ENCODE measurements around the gene TRIO.

The TRIO gene

DNA sequence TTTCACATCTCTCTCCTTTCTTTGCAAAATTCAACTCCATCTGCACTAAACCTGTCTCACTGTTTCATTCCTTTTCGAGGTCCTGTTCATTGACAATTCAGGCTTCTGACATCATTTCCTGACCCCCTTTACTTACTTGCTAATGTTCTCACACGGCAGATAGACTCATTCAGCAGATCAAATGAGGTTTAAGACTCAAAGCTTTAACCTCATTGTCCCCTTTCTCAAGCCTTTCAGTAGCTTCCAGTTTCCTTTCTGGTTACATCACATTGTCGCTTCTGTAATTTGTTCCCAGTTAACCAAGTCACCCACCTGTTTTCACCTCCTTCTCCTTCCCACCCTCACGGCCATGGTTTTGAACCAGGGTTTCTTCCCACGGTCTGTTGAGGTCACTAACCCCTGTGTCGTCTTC, 295.1 kb downstream of the TRIO start:
- no peak for DNase-seq (ENCODE audit: low read depth)

GRCh38 chr5:14439087-14439871, 296.1 kb downstream of the TRIO start:
- DNase-seq (ENCODE audit: low read depth), result no peak

DNA sequence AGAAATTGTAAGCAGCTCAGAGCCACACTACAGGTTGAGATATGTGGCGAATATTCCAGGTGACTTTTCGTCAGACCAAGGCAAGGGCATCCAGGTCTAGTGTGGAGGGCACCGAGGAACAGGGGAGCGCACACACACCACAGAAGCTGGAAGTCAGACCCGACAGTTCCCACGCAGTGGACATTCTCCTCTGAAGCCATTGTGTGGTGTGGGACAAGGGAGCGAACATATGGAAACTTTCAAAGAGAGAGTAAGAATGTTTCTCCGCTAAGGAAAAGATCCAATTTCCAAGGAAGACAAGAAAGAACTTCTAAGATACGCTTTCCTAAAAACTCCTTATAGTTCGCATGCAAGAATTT, 297.1 kb downstream of the TRIO start:
- no peak for DNase-seq (ENCODE audit: low read depth)

DNA sequence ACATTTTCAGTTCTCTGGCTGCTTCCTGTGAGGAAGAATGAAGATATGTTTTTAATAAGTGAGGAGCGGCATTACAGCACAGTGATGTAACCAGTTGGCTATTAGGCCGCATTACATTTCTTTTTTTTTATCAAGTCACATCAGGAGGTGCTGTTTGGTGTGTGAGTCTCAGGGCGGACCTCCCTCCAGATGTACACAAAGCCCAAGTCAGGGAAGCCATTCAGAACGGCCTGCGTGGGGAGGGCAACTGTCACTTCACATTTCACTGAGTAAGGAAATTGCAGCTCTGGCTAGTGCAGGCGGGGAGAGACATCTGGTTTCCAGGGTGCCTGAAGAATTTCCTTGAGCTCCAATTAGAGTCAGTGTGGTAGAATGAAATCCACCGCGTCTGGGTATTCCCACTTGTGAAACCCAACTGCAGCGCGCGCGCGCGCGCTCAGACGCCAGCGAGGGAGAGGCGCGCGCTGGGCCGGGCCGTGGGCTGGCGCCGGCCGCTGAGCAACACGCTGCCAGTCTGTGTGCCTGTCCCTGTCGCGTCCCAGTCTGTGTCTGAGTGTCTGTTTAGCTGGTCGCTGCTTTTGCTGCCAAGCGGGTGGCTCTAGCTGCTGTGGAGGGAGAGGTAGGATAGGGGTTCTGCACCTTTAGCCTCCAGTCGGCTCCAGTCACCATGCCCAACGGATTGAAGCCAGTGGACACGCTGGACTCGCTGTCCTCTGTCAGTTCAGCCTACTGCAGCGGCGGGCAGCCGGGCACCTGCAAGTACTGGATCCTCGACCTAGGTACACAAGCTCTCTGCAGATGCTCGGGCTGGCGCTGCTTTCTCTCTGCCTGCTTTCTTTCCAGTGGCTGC, 297.7 kb downstream of the TRIO start:
- DNase-seq (ENCODE audit: low read depth), result no peak

DNA sequence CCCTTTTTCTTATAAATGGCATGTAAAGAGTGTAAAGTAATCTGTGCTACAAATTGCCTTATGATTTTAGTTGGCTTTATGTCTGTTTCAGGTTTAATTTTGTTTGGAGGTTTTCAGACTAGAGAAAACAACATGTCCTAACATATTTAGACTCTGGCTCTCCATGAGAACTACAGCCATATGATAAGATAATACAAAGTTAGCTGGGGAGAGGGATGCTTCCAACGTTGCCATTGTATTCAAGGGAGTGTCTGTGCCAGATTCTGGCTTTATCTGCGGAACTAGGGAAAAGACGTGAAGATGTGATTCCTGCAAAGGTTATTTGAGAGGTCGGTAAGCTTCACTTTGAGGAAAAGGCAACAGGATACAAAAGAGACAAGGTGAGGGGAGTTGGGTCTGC, 298.5 kb downstream of the TRIO start:
- no peak for DNase-seq (ENCODE audit: low read depth)

DNA sequence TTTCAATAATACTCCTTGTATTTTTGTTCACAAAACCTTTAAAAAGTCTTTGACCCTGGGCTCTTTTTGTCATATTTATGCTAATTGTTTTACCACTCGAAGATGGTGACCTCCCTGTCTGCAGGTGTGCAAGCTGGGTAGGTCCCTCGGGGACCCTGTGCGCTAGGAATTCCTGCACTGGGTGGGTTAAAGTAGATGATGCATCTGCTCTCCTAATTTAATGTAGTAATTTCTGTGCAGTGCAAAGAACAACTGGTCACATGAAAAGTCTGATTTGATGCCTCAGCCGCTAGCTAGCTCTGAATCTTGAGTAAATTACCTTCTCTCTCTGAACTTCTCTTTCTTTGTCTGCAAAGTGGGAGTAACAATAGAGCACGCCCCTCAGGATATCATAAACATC, 299.4 kb downstream of the TRIO start:
- DNase-seq (ENCODE audit: low read depth), result no peak

DNA sequence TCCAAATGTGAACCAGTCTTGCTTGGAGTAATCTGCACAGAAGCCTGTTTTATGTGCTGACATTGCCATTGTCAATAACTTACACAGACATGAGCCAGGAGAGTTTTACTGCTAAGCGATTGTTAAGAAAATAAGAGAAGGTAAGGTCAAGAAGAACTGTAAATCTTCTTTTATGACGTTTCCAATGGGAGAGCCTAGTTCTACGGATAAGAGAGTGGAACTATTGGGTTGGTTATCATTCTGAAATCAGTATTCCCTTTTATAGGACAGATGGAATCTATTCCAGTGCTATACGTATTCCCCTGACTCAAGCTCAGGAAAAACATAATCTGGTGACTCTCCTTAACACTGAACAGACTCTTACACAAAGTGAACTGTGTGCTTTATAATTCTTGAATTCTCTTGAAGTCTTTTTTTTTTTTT, 300.5 kb downstream of the TRIO start:
- DNase-seq (ENCODE audit: low read depth), result no peak

DNA sequence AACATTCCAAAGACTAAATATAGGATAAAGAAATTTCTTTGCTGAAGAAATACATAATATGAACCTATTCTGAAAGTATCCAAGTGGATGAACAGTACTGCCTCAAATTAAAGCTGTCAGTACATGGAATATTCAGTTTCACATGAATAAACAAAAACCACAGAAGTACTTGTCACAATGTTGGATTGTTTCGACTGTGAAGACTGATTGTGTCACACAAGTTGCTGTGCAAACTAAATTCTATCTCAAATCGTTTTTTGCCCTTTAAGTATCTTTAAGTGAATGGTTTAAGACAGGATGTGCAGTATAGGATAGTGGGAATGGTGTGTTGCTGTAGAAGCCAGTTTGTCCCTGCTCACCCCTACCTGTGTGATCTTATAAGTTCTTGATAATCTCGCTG, 301.0 kb downstream of the TRIO start:
- no peak for DNase-seq (ENCODE audit: low read depth)

GRCh38 chr5:14445013-14445412, 301.9 kb downstream of the TRIO start:
- DNase-seq (ENCODE audit: low read depth), result no peak

DNA sequence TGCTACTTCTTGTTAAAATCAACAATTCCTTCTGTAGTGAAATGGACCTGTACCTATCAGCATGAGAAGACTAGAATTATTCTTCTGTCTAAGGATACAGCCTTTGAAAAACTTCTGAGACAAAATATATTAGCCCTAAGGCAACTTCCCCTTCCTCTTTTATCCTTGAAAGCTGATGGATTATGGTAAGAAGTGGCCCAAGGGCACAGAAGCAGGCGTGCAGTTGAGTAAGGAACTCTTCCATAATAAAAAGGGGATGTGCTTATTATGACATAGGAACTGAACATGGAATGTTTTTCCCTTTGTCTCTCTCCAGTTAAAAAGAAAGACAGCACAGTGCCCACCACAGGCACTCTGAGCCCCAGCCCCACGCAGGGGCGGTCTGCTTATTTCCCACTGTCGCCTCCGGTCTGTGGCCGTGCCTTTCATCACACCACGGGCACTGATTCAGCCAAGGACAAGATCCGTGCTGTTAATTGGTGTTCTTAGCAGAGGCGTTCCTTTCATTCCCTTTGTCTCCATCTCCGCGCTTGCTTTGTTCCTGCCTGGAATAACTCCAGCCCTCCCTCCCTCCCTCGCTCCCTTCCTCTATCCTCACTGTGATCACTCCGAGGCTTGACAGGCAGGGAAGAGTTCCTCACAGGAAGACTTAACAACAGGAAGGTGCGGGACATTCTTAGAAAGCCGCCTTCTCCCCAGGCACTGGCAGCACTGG, 302.6 kb downstream of the TRIO start:
- DNase-seq (ENCODE audit: low read depth), result no peak

- no peak for DNase-seq (ENCODE audit: low read depth)
Observed at GRCh38 chr5:14447958-14448911, 305.1 kb downstream of the TRIO start.

GRCh38 chr5:14449052-14449661, 306.0 kb downstream of the TRIO start:
- no peak for DNase-seq (ENCODE audit: low read depth)

GRCh38 chr5:14450018-14450524, 306.9 kb downstream of the TRIO start:
- DNase-seq (ENCODE audit: low read depth), result no peak

DNA sequence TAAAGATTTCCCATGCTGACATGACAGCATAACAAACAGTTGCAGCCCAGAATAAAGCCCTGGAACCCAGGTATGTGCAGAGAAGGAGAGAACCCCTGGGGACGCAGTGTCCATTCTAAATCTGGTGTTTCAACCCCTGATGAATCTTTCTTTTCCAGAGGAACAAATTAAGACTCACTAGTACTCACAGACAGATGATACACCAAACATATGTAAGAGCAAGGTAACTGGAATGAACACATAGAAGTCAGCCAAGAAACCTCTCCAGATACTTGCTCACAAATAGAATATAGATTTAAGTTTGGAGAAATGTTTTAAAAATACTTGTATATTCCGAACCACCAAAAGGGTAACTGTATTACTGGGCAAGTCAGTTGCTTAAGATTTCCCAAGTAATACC, 307.6 kb downstream of the TRIO start:
- DNase-seq (ENCODE audit: low read depth), result no peak

DNA sequence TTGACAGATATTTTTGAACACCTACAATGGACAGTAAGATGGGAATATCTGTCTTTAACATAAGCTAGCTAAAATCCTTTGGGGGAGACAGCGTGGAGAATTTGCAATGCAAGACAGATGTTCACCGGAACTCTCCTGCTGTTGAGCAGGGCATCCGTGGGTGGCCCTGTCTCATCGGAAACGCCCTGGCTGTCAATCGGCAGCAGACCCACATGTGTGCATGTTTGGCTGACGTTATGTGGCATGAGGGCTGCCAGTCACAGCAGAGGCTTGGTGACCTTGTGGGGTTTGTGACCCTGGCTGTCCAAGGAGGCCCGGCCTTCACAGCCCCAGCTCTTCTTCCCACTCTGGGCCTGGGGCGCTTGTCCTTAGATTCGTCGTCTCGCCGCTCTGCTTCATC, 308.7 kb downstream of the TRIO start:
- no peak for DNase-seq (ENCODE audit: low read depth)

GRCh38 chr5:14452685-14453454, 309.7 kb downstream of the TRIO start:
- no peak for DNase-seq (ENCODE audit: low read depth)

DNA sequence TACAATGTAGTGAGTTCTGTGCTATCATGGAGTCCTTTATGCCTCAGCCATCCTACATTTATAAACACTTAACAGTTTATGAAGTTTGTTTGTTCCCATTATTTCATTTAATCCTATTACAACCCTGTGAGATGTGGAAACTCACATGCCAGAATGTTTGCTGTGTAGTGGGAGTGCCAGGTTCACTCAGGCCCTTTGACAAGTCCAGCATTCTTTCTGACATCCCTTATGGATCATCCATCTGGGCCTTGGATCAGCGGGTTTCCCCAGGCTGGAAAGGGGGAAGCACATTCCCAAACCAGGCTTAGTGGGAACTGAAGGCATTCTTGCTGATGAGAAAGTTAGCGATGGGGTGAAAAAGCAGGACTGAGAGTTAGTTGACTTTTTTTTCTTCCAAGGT, 310.3 kb downstream of the TRIO start:
- DNase-seq (ENCODE audit: low read depth), result no peak

- DNase-seq (ENCODE audit: low read depth), result no peak
Observed at GRCh38 chr5:14455814-14456321, 312.7 kb downstream of the TRIO start.

GRCh38 chr5:14457476-14457875, 314.3 kb downstream of the TRIO start:
- DNase-seq (ENCODE audit: low read depth), result no peak

- DNase-seq (ENCODE audit: low read depth), result no peak
Observed at GRCh38 chr5:14458414-14458813, 315.3 kb downstream of the TRIO start.
